GM20431 (cell line): Measurements from ENCODE around the gene H6PD.

Experiments used
- in situ Hi-C: fragments of 300-500 bp; cut with MseI, MboI; formaldehyde crosslinking; loops from one replicate; pipeline ENCODE4 v1.15.0; 2020; ENCODE audit warnings: low sequenced_read_pairs; ENCODE audit not compliant: unreplicated experiment

Gene H6PD

GRCh38 chr1:9293241-9293532 is 58.6 kb downstream of the H6PD start:
- in situ Hi-C loops = loop anchor here (10.0 kb wide), 1 partner anchor 162 kb away; no protein-coding TSS in a partner anchor

GRCh38 chr1:9293533-9294404 is 59.2 kb downstream of the H6PD start:
- in situ Hi-C loops = loop anchor here (10.0 kb wide), 1 partner anchor 161 kb away; no protein-coding TSS in a partner anchor

GRCh38 chr1:9294405-9294773 is 59.8 kb downstream of the H6PD start:
- in situ Hi-C loops = loop anchor here (10.0 kb wide), 1 partner anchor 160 kb away; no protein-coding TSS in a partner anchor

GRCh38 chr1:9294910-9295636 is 60.5 kb downstream of the H6PD start:
- in situ Hi-C loops = loop anchor here (10.0 kb wide), 1 partner anchor 160 kb away; no protein-coding TSS in a partner anchor

- in situ Hi-C loops = loop anchor here (10.0 kb wide), 1 partner anchor 159 kb away; no protein-coding TSS in a partner anchor
Measured at GRCh38 chr1:9295884-9296283, 61.3 kb downstream of the H6PD start.

GRCh38 chr1:9296850-9297249 is 62.3 kb downstream of the H6PD start:
- in situ Hi-C loops = loop anchor here (10.0 kb wide), 1 partner anchor 158 kb away; no protein-coding TSS in a partner anchor

- in situ Hi-C loops = loop anchor here (10.0 kb wide), 1 partner anchor 157 kb away; no protein-coding TSS in a partner anchor
Measured at GRCh38 chr1:9297831-9298230, 63.3 kb downstream of the H6PD start.

- in situ Hi-C loops = loop anchor here (10.0 kb wide), 1 partner anchor 157 kb away; no protein-coding TSS in a partner anchor
Measured at GRCh38 chr1:9298282-9298681, 63.7 kb downstream of the H6PD start.

GRCh38 chr1:9299571-9300541 is 65.3 kb downstream of the H6PD start:
- in situ Hi-C loops = loop anchor here (10.0 kb wide), 1 partner anchor 155 kb away; no protein-coding TSS in a partner anchor

GRCh38 chr1:9300573-9300972 is 66.0 kb downstream of the H6PD start:
- in situ Hi-C loops = no loop called here

- in situ Hi-C loops = no loop called here
Measured at GRCh38 chr1:9302745-9303524, 68.4 kb downstream of the H6PD start.

GRCh38 chr1:9303916-9304315 is 69.3 kb downstream of the H6PD start:
- in situ Hi-C loops = no loop called here

GRCh38 chr1:9305216-9305615 is 70.6 kb downstream of the H6PD start:
- in situ Hi-C loops = no loop called here

- in situ Hi-C loops = no loop called here
Measured at GRCh38 chr1:9306006-9306405, 71.4 kb downstream of the H6PD start.

GRCh38 chr1:9307303-9307702 is 72.7 kb downstream of the H6PD start:
- in situ Hi-C loops = no loop called here

- in situ Hi-C loops = no loop called here
Measured at GRCh38 chr1:9308236-9308785, 73.7 kb downstream of the H6PD start.

- in situ Hi-C loops = no loop called here
Measured at GRCh38 chr1:9309080-9309479, 74.5 kb downstream of the H6PD start.

- in situ Hi-C loops = no loop called here
Measured at GRCh38 chr1:9309991-9310390, 75.4 kb downstream of the H6PD start.

GRCh38 chr1:9311029-9311428 is 76.5 kb downstream of the H6PD start:
- in situ Hi-C loops = no loop called here
